ENCODE measurements around the gene LZTR1.
"Not testable (repeated sequence)": the region's sequence is repeated elsewhere in the genome, so short reads cannot be mapped to it uniquely, and the experiment has no call there.

Gene LZTR1

GRCh38 chr22:20937031-20937793 lies 44.9 kb upstream of the LZTR1 start:
- Histone ChIP-seq H3K27me3 (ENCODE audit: insufficient read depth, low read length, poor library complexity) (no peaks in the 10 kb centered on the region), H2AFZ (ENCODE audit: low read depth, low read length) (no peak overlapping the region), H3K27ac (ENCODE audit: low read length) (no peak overlapping the region), H3K36me3 (ENCODE audit: insufficient read depth, low read length) (peaks cover 86% of the 10 kb centered on the region), H3K79me2 (ENCODE audit: insufficient read depth, low read length) (peaks cover 96% of the 10 kb centered on the region), H3K9ac (ENCODE audit: low read depth, low read length) (no peak overlapping the region), H3K4me2 (ENCODE audit: insufficient read depth, low read length) (no peak overlapping the region), H4K20me1 (ENCODE audit: insufficient read depth, low read length) (peaks cover 90% of the 10 kb centered on the region), H3K4me3 (ENCODE audit: low read depth in 1 of 2, low read length in 2 of 2) (no peak overlapping the region), H3K9me3 (ENCODE audit: insufficient read depth, low read length, severe bottlenecking) (no peaks in the 10 kb centered on the region), H3K4me1 (ENCODE audit: insufficient read depth, low read length) (peaks cover 4% of the 10 kb centered on the region)
- DNase-seq (no peak), ATAC-seq (ENCODE audit: insufficient read depth, low read depth) (no peak)
- no peak for TF ChIP-seq EZH2 (IDR thresholded peaks at IDR 0.05; ENCODE audit: borderline replicate concordance, low read depth, low read length, severe bottlenecking)
- TF ChIP-seq CTCF (IDR thresholded peaks at IDR 0.05; ENCODE audit: borderline replicate concordance, extremely low read depth, low read length, poor library complexity, severe bottlenecking), result no peak

DNA sequence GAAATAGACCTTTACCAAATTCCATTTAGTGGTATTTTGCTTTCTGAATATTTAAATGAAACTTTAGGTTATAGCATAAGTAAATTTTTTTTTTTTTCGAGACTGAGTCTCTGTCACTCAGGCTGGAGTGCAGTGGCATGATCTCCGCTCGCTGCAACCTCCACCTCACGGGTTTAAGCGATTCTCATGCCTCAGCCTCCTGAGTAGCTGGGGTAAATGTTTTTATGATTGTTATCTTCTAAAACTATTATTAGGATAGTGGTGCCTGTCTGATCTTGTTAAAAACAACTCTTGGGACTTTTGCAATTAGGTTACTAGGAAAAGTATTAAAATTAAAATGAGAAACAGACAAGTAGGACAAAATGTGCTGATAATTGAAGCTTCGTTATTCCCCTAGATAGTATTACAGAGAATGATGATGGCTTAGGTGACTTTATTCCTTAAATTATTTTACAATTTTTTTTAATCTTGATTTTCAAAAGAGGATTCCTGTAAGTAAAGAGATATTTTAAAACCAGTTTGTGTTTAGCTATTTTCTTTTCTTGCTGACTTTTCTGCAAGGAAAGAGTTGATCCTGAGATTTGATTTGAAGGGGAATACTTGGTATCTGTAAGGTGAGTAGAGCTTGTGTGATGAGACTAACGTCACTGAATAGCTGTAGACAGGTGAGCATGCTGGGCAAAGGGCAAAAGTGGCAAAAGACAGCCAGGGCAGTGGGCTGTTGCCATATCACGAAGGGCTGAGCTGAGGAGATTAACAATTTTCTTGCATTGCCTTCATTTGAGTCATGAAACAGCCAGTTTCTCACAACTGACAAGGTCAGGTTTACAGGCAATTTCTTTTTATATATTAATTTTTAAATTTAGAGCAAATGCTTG lies 44.1 kb upstream of the LZTR1 start:
- Histone ChIP-seq H3K79me2 (ENCODE audit: insufficient read depth, low read length) (peaks cover 96% of the 10 kb centered on the region), H3K4me2 (ENCODE audit: insufficient read depth, low read length) (no peak overlapping the region), H3K27ac (ENCODE audit: low read length) (no peak overlapping the region), H2AFZ (ENCODE audit: low read depth, low read length) (no peak overlapping the region), H3K9ac (ENCODE audit: low read depth, low read length) (no peak overlapping the region), H3K27me3 (ENCODE audit: insufficient read depth, low read length, poor library complexity) (no peaks in the 10 kb centered on the region), H3K4me3 (ENCODE audit: low read depth in 1 of 2, low read length in 2 of 2) (no peak overlapping the region), H3K9me3 (ENCODE audit: insufficient read depth, low read length, severe bottlenecking) (no peaks in the 10 kb centered on the region), H3K4me1 (ENCODE audit: insufficient read depth, low read length) (peaks cover 4% of the 10 kb centered on the region), H3K36me3 (ENCODE audit: insufficient read depth, low read length) (peaks cover 89% of the 10 kb centered on the region), H4K20me1 (ENCODE audit: insufficient read depth, low read length) (peaks cover 89% of the 10 kb centered on the region)
- DNase-seq, result no peak
- ATAC-seq (ENCODE audit: insufficient read depth, low read depth), result no peak
- TF ChIP-seq EZH2 (IDR thresholded peaks at IDR 0.05; ENCODE audit: borderline replicate concordance, low read depth, low read length, severe bottlenecking) (no peak), CTCF (IDR thresholded peaks at IDR 0.05; ENCODE audit: borderline replicate concordance, extremely low read depth, low read length, poor library complexity, severe bottlenecking) (no peak)

GRCh38 chr22:20939457-20940185 lies 42.5 kb upstream of the LZTR1 start:
- not testable (repeated sequence) for ATAC-seq (ENCODE audit: insufficient read depth, low read depth); H3K9me3 ChIP-seq (ENCODE audit: insufficient read depth, low read length, severe bottlenecking); H3K9ac ChIP-seq (ENCODE audit: low read depth, low read length); H3K27ac ChIP-seq (ENCODE audit: low read length); H3K27me3 ChIP-seq (ENCODE audit: insufficient read depth, low read length, poor library complexity); H3K4me2 ChIP-seq (ENCODE audit: insufficient read depth, low read length); H3K4me1 ChIP-seq (ENCODE audit: insufficient read depth, low read length); H2AFZ ChIP-seq (ENCODE audit: low read depth, low read length); H3K4me3 ChIP-seq (ENCODE audit: low read depth in 1 of 2, low read length in 2 of 2); DNase-seq
- H3K79me2 ChIP-seq (ENCODE audit: insufficient read depth, low read length), result peaks cover 96% of the 10 kb centered on the region
- peaks cover 84% of the 10 kb centered on the region for H3K36me3 ChIP-seq (ENCODE audit: insufficient read depth, low read length)
- peaks cover 89% of the 10 kb centered on the region for H4K20me1 ChIP-seq (ENCODE audit: insufficient read depth, low read length)

All from DND-41 (cell line).